HepG2 (cell line): Measurements from ENCODE around the gene RGS5. TPM values are rescaled to one million over a fixed set of nuclear protein-coding genes. Genes with fewer than 3 reads are reported as not detected.

Experiments
- ATAC-seq: fragments of 200-7000 bp; cut with Tn5 transposase; 3 replicates; pipeline ENCODE4 v1.9.1; 2020; ENCODE audit warnings: mild to moderate bottlenecking, moderate library complexity
- BruUV-seq: library from RNA; stranded (reverse); fragments of 400-500 nt; replicated peaks from 2 replicates; lab custom pipeline; 2021; lab: Mats Ljungman, UMichigan
- CTCF ChIA-PET: fragments of 300-600 bp; formaldehyde crosslinking; extraction: SDS; loops from one replicate; lab custom pipeline; 2021; ENCODE audit warnings: low total read pairs, inconsistent platforms, low intra/inter-chr PET ratio; lab: Yijun Ruan, JAX
- POLR2A ChIA-PET: fragments of 350-600 bp; sonication (Branson Sonifier 250); formaldehyde crosslinking; loops from one replicate; lab custom pipeline; 2020; ENCODE audit warnings: antibody characterized with exemption, inconsistent platforms; lab: Yijun Ruan, JAX
- DNase-seq: peaks from one replicate; pipeline ENCODE4 v3.0.0-alpha.2; 2015; ENCODE audit warnings: low spot score
- FAIRE-seq: peaks from 3 replicates; lab custom pipeline; 2011; peaks lifted over from hg19 to GRCh38; lab: Jason Lieb, UNC
- H2AFZ ChIP-seq: one replicate; pipeline ENCODE4 v1.6.1; 2011; ENCODE audit warnings: low read length, inconsistent platforms
- H3K27ac ChIP-seq: fragments of 300-600 bp; 3 replicates; pipeline ENCODE4 v1.8.0; 2011; ENCODE audit warnings: mixed run types, mild to moderate bottlenecking, mixed read lengths, low read length, inconsistent platforms; ENCODE audit not compliant: insufficient read depth; ENCODE audit errors: extremely low read length
- H3K27me3 ChIP-seq, 2 experiments: fragments of 200-600 bp in 1 of 2; 2 replicates in 1 of 2; 3 replicates in 1 of 2; pipeline versions ENCODE4 v1.6.0 to v1.8.0; 2011; ENCODE audit warnings: low read length in 2 of 2, mild to moderate bottlenecking in 2 of 2, moderate library complexity in 2 of 2, inconsistent platforms in 1 of 2; ENCODE audit not compliant: insufficient read depth in 2 of 2, control insufficient read depth in 1 of 2
- H3K36me3 ChIP-seq, 2 experiments: fragments of 200-600 bp in 1 of 2; replicated peaks in 1 of 2; 2 replicates in 1 of 2; 3 replicates in 1 of 2; pipeline versions ENCODE4 v1.5.1 to v1.8.0; 2011; ENCODE audit warnings: low read length in 2 of 2, inconsistent platforms in 1 of 2; ENCODE audit not compliant: insufficient read depth in 2 of 2, control insufficient read depth in 1 of 2
- H3K4me1 ChIP-seq: 2 replicates; pipeline ENCODE4 v1.5.1; 2012; ENCODE audit warnings: low read length, inconsistent platforms; ENCODE audit not compliant: insufficient read depth
- H3K4me2 ChIP-seq: 2 replicates; pipeline ENCODE4 v1.6.0; 2011; ENCODE audit warnings: low read depth, low read length, inconsistent platforms
- H3K4me3 ChIP-seq, 3 experiments: fragments of 200-600 bp in 1 of 3; sonication (generic), shearing (Covaris generic) in 1 of 3; replicated peaks in 1 of 3; 2 replicates each; pipeline ENCODE4 v1.5.1; 2011 to 2016; ENCODE audit warnings: low read length in 3 of 3, inconsistent platforms in 2 of 3, low read depth in 2 of 3, mild to moderate bottlenecking in 2 of 3, control low read depth in 1 of 3, mixed read lengths in 1 of 3; ENCODE audit not compliant: insufficient read depth in 1 of 3
- H3K79me2 ChIP-seq: one replicate; pipeline ENCODE4 v1.6.1; 2011; ENCODE audit warnings: low read length, inconsistent platforms; ENCODE audit not compliant: insufficient read depth
- H3K9ac ChIP-seq: 2 replicates; pipeline ENCODE4 v1.6.0; 2011; ENCODE audit warnings: mild to moderate bottlenecking, low read depth, low read length, inconsistent platforms; ENCODE audit not compliant: insufficient read depth
- H3K9me3 ChIP-seq: 2 replicates; pipeline ENCODE4 v1.5.1; 2012; ENCODE audit warnings: mild to moderate bottlenecking, low read length
- H4K20me1 ChIP-seq: 2 replicates; pipeline ENCODE4 v1.6.0; 2011; ENCODE audit warnings: inconsistent platforms, mild to moderate bottlenecking, low read length, moderate library complexity; ENCODE audit not compliant: insufficient read depth
- ATF5 ChIP-seq: sonication (generic); formaldehyde crosslinking; IDR thresholded peaks from 2 replicates; pipeline ENCODE4 v1.4.0; 2020; ENCODE audit warnings: mild to moderate bottlenecking, low read depth, missing genetic modification reagents
- ATF7 ChIP-seq, 2 experiments: fragments of 450-650 bp in 1 of 2; sonication (generic) in 1 of 2; formaldehyde crosslinking in 1 of 2; IDR thresholded peaks; 2 replicates each; pipeline versions ENCODE4 v1.4.0 to v1.6.1; 2016 to 2020; ENCODE audit warnings: antibody characterized with exemption in 1 of 2, mild to moderate bottlenecking in 1 of 2, missing genetic modification reagents in 1 of 2
- CTCF ChIP-seq: sonication (generic); formaldehyde crosslinking; IDR thresholded peaks from 2 replicates; pipeline ENCODE4 v1.5.0; 2020; ENCODE audit warnings: mild to moderate bottlenecking, missing genetic modification reagents, moderate library complexity
- SMC3 ChIP-seq: IDR thresholded peaks from 2 replicates; pipeline ENCODE4 v1.6.1; 2011; ENCODE audit warnings: low read length, improper control_type of control experiment
- STAG1 ChIP-seq: sonication (generic); formaldehyde crosslinking; IDR thresholded peaks from 2 replicates; pipeline ENCODE4 v1.4.0; 2020; ENCODE audit warnings: missing genetic modification reagents
- WGBS: methylation state at CpG from one replicate; pipeline ENCODE4 v1.1.6; 2017; ENCODE audit warnings: low lambda C conversion rate; 5-methylcytosine and 5-hydroxymethylcytosine counted together
- in situ Hi-C: cut with HindIII; loops from 2 replicates; pipeline ENCODE4 v1.10.0; 2017; ENCODE audit warnings: low pct_unique_long_range_greater_than_20kb; ENCODE audit not compliant: extremely low pct_ligation_motif_present
- intact Hi-C: fragments of 100-400 bp; cut with micrococcal nuclease; formaldehyde crosslinking; loops from one replicate; pipeline ENCODE4 v1.10.0; 2022; ENCODE audit not compliant: unreplicated experiment
- polyA plus RNA-seq, 8 experiments: library from polyadenylated mRNA; depleted of rRNA in 3 of 8; stranded (reverse) in 7 of 8; unstranded in 1 of 8; fragments of >200 nt; fragmentation: Illumina TruSeq in 4 of 8; extraction: Trizol in 4 of 8; gene quantifications; 2 replicates each; pipeline versions ENCODE4 v1.2.1 to v1.2.3, GENCODE V29; 2011 to 2016; ENCODE audit warnings: low read depth in 4 of 8, missing spikeins in 1 of 8, mixed read lengths in 1 of 8; ENCODE audit not compliant: insufficient read depth in 1 of 8
- total RNA-seq, 5 experiments: library from RNA; depleted of rRNA; stranded (reverse); fragments of >200 nt; fragmentation: Illumina TruSeq; extraction: Trizol; gene quantifications; 2 replicates each; pipeline ENCODE4 v1.2.3, GENCODE V29; 2016; ENCODE audit warnings: low read depth in 1 of 5

RGS5 gene
- total and polyA plus RNA-seq, 2 of the 13 experiments (the other 11 are each of a cell fraction or from before 2014, with no cell fraction given), result 1.9 to 2.3 TPM

- no peak for FAIRE-seq
- H3K4me2 ChIP-seq, result no peak overlapping the region
Measured at GRCh38 chr1:163170975-163171676, 31.6 kb downstream of the RGS5 start.

More at GRCh38 chr1:163170975-163171676, 31.6 kb downstream of the RGS5 start:
- Histone ChIP-seq H2AFZ (no peak overlapping the region), H4K20me1 (no peaks in the 10 kb centered on the region), H3K4me3 (no peak overlapping the region), H3K27ac (no peak overlapping the region), H3K36me3 (no peaks in the 10 kb centered on the region), H3K9me3 (no peaks in the 10 kb centered on the region), H3K79me2 (no peaks in the 10 kb centered on the region), H3K9ac (no peak overlapping the region), H3K27me3 (no peaks in the 10 kb centered on the region), H3K4me1 (no peaks in the 10 kb centered on the region)
- no TSS peak for BruUV-seq
- intact Hi-C loops, result no loop called here
- CTCF ChIA-PET, result no interaction called here
- POLR2A ChIA-PET, result no interaction called here
- in situ Hi-C loops, result no loop called here
- no peak for DNase-seq
- peak; percentile 82 for ATAC-seq
- 39% methylated on average over 5 of the region's 5 CpGs for WGBS
- 0 out of 2 replicates have a peak, but pooled peaks have one; percentile 13 for TF ChIP-seq STAG1 (CRISPR knock-in tag)
- peak; percentile 30; the same call in 1 of the 2 replicates for TF ChIP-seq ATF7 (IDR thresholded peaks at IDR 0.05)
- no peak for TF ChIP-seq ATF7 (CRISPR knock-in tag; IDR thresholded peaks at IDR 0.05)
- no peak for TF ChIP-seq ATF5 (CRISPR knock-in tag)
- peak; percentile 29; the same call in 1 of the 2 replicates for TF ChIP-seq SMC3
- TF ChIP-seq CTCF (CRISPR knock-in tag), result peak; percentile 23; the same call in 1 of the 2 replicates
- TF ChIP-seq, all 625 proteins: peak for 4
